Activated gamma-delta T cell treated with Interleukin-2 at 50 U/mL for 16 hours (primary cell): ENCODE results near the gene GRK3.

Experiments
- DNase-seq: peaks from one replicate; pipeline ENCODE4 v3.0.0-alpha.2; 2020

Gene GRK3

DNA sequence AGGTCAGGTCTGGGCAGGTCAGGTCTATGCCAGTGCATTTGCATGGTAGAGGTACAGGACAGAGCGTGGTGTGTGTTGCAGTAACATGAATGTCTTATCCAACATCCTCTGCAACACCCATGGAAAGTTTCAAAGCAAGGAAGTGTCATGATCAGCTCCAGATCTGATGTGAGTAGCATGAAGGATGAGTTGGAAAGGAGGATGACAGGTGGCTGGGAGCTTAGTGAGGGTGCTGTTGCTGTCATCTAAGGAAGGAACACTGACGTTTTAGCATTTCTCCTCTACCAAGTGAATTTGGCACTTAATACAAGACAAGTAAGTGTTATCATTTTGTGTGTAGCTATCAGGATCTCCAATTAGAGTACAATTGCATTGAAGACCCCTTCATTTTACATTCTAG, 65.1 kb downstream of the GRK3 start:
- no peak for DNase-seq

- DNase-seq = no peak
These were observed 66.0 kb downstream of the GRK3 start for GRCh38 chr22:25630447-25630846.

DNA sequence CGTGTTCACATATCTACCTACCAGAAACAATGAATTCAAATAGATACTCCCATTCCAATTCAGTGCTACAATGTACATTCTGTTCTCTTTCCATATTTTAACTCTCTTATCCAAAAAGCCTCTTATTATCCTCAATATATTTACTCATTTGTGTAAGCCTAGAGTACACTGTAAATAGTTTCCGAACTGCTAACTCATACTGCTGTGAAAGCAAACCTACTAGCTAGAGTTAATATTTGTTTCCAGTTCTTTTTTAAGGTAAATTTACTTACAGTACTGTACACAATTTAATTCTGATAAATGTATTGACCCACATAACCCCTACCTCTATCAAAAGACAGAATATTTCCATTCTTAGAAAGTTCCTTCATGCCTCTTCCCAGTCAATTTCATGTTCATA, 71.8 kb downstream of the GRK3 start:
- no peak for DNase-seq

- no peak for DNase-seq
These were observed 72.6 kb downstream of the GRK3 start for GRCh38 chr22:25637032-25637431.

DNA sequence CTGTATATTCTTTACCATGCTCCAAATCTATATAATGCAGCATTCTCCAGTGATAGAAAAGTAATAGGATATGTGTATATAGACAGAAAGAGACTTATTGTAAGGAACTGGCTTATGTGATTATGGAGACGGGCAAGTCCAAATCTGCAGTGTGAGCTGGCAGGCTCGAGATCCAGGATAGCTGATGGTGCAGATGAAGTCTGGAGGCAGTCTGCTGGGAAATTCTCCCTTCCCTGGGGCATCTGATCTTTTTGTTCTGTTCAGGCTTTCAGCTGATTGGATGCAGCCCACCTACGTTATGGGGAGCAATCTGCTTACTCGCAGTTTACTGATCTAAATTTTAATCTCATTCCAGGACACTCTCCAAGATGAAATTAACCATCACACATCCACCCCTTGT, 73.2 kb downstream of the GRK3 start:
- no peak for DNase-seq

- DNase-seq = no peak
These were observed 74.2 kb downstream of the GRK3 start for GRCh38 chr22:25638638-25639037.

DNA sequence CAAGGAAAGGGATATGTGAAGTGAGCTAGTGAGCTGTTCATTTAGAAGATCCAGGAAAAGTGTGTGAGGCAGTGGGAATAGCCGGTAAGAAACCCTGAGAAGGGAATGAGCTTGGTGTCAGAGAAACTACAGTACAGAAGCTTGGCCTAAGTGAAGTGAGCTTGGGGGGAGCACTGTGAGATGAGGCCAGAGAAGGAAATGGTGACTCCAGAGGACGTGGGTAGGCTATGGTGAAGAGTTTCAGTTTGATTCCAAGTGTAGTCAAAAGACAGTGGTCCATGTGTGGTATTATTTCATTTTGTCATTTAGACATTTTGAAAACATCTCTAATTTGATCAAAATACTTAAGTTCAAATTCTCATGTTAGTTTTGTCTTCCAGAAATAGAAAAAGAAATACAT, 77.2 kb downstream of the GRK3 start:
- DNase-seq = no peak

- no peak for DNase-seq
These were observed 78.9 kb downstream of the GRK3 start for GRCh38 chr22:25643232-25644000.

GRCh38 chr22:25644122-25644521, 79.6 kb downstream of the GRK3 start:
- DNase-seq = no peak

DNA sequence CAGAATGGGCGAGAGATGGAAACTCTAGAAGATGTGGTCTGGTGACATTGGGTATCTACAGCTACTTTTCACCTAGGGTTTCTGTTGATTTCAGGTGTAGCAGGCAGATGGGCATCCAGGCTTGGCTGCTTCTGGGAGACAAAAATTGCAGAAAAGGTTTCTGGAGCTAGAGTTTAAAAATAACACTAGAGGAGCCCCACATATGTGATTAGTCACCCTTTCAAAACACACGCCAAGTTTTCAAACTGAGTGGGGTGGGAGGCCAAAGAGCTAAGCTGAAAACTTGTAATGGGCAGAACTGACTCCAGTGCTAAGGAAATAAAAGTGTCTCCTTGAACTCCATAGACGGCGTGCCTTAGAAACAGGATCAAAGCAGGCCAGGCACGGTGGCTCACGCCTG, 80.8 kb downstream of the GRK3 start:
- DNase-seq = no peak

DNA sequence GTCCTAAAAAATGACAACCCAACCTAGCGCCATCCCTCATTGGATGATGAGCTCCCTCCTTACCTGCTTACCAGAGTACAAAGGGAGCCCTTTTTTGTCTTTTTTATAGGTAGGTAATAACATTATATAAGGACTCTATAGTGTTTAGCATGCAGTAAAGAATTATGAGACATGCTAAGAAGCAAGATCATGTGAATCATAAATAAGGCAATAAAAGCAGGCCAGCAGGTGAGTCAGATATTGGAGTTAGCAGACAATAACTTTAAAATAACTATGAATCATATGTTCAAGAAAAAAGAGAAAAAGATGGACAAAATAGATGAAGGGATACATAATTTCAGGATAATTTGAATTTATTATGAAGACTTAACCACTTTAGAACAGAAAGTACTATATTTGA, 81.5 kb downstream of the GRK3 start:
- no peak for DNase-seq

DNA sequence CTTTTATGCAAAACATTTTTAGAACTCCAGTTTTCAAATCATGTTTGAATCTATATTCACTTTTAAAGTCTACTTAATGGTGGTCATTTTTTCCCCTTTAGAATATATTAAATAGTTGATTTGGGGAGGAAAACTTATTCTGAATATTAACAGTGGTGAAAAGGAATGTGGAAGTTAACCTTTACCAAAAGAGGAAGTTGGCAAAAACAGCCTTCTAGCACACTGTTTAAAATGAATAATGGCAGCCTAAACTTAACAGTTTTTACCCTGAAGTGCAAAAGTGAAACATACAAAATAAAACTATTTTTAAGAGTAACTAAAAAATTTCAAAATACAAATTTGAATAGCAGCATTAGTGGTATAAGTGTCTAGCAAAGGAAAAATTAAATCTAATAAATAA, 86.4 kb downstream of the GRK3 start:
- DNase-seq = no peak

- no peak for DNase-seq
These were observed 87.0 kb downstream of the GRK3 start for GRCh38 chr22:25651332-25652085.

DNA sequence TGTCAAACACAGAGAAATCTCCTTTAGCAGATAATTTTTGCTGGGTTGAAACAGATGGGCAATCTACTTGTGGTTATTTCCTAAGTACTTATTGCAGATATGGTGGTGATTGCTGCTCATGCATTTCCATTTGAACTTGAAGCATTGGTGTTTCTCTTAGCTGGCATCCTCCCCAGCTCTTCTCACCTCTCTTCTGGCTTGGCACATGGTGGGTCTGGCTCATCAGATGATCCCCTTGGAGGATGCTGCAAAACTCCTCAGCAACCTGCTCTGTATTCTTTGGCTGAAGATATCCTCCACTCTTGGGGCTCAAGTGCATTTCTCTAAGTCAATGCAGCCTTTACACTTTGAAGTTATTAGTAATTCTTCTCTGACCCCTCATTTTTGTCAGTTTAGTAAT, 90.2 kb downstream of the GRK3 start:
- no peak for DNase-seq

DNA sequence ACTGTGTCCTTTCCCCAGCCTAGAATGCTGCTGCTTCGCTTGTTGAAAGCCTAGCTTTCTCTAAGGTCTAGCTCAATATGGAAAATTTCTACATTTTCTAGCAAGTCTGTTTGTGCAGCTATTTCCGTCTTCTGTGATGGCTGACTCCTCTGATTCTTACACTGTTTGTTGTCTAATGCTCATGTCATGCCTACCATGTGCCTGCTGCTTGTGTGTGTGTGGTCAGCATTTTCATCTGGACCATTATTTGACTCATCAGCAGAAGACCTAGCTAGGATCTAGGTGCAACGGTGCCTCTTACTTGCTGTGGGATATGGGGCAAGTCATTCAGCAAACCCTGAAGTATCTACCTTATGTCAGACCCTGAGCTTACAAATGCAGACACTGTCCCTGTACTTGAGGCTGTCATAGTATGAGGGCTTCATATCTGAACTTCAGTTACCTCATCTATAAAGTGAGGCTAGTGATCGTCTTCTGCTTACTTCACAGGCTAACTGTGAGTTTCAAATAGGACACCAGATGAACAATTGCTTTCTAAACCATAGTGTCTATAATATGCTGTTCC, 91.0 kb downstream of the GRK3 start:
- DNase-seq = no peak

DNA sequence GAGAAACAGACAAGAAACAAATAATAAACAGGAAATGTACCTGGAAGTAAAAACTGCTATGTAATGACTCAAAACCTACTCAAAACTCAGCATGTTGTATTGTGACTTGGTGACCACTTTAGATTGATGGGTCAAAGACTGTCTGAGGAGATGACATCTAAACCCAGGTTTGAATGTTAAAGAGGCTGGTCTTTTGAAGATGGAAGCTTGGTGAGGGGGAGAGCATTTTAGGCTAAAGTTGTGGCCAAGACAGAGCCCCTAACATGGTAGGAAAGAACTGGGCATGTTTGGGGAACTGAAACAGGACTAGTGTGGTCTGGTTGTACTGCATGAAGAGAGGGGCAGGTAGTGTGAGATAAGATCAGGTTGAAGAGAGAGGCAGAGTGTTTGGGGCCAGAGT, 92.2 kb downstream of the GRK3 start:
- DNase-seq = no peak

- no peak for DNase-seq
These were observed 94.2 kb downstream of the GRK3 start for GRCh38 chr22:25658633-25659032.

DNA sequence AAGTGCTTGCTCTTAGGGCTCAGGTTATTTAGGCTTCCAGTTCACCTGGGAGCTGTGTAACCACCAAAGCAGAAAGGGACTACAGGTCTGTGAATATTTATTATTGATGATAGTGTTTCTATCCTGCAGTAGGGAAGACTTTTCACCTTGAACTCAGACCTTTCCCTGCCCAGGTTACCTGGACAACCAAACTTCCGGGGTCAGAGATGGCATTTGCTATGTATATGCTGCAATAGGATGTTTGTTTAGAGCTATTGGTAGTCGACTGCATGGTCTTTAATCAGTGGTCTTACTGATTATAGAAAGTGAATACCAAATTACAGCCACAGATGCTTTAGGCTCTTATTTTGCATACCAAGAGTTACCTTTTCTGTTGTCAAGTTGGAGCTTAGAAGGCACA, 94.9 kb downstream of the GRK3 start:
- DNase-seq = no peak

DNA sequence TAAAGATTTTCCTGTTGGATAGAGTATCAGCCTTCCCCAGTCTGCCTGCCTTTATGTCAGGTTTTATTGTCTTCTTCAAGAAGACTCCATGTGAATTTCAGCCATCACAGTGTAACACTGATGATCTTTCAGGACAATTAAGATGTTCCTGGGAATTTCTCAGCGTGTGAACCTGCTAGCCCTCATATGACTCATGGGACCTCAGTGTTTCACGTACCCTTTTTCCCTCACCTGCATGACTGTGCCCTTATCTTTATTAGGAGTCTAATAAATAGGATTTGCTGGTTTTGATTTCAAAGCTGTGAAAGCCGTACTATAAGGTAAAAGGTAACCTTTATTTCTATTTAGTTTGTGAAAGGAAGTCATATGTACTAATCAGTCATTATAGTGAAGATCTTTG, 95.9 kb downstream of the GRK3 start:
- DNase-seq = no peak

DNA sequence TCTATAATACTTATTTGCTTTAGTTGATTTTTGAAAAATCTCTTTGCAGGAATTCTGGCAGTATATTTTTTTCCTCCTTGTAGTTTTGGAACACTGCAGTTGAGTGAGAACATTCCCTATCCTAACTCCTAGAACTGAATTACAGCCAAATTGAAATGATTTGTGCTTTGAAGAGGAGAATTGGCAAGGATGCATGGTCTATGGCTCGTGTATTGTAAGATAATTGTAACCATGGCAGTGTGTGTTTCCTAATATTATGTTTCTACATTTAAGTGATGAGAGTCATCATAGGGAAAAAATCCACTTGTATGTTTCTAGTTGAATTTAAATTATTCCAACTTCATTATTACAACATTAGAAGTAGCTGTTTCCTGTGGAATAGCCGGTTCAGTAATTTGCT, 96.6 kb downstream of the GRK3 start:
- no peak for DNase-seq

DNA sequence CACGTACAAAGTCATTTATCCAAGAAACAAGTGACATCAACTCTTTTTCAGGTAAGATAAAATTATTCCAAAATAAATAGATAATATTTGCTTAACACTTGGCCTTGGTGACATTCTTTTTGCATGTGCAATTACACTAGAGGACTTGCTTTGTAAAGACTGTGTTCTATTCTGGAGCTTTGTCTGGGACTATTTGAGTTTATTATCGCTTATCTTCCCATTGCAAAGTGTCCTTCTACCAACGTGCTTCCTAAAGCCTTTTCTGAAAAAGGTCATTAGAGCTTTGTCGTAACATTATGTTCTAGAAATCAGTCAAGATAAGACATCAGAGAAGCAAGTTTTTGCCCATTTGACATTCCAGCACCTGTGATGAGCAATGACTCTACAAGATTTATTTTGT, 99.2 kb downstream of the GRK3 start:
- no peak for DNase-seq

DNA sequence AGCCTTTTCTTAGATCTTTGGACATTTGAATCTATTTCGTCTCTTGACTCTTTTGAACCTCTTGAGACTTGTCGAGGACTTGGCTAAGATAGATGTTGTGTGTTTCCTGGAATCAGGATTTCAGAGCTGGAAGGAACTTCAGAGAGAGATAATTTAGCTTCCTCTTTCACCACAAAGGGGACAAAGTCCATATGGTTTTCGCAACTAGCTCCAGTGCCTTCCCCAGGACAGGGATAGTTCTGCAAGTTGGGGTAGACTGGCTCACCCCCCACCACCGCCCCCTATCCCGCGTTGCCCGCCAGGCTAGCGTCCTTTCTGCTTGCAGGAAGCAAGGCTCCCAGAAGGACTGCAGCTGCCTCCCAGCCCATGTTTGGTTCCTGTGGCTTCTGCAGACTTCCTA, 101.8 kb downstream of the GRK3 start:
- no peak for DNase-seq

DNA sequence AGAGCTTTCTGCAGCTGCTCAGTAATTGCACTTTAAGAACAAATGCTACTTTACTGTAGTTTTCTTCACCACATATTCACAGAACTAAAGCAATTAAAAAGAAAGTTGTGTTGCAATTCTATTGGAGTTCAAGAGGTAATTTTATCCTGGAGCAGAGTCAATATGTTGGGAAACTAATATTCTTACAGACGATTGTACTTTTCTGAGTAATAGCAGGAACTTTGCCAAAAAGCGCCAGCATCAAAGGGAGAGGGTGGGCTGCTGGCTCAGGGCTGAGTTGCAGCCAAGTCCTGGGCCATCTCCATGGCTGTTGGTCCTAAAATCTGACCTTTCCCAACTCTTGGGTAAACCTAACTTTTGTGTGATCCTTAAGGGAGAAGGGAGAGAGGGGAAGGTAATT, 104.0 kb downstream of the GRK3 start:
- no peak for DNase-seq
